Measurements from ENCODE around the gene GCG.

DNA sequence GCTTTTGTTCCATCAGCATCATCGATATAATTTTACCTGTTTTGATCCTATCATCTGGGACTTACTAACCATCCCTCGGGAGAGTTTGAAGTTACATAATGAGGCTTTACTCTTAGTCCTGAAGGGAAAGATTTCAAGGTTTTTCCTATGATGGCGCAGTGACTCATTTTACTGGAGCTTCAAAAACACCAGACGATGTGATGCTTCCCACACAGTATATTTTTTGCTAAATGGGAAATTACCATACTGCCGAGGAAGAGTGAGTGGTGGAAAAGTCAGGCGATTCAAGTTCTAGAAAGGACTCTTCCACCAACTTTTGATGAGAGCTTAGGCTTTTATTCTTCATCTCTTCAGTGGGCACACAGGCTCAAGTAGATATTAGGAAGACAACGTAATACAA lies 44.6 kb upstream of the GCG start:
- no peak for TF ChIP-seq EP300 (IDR thresholded peaks at IDR 0.05)
- TF ChIP-seq, protein P1, sequence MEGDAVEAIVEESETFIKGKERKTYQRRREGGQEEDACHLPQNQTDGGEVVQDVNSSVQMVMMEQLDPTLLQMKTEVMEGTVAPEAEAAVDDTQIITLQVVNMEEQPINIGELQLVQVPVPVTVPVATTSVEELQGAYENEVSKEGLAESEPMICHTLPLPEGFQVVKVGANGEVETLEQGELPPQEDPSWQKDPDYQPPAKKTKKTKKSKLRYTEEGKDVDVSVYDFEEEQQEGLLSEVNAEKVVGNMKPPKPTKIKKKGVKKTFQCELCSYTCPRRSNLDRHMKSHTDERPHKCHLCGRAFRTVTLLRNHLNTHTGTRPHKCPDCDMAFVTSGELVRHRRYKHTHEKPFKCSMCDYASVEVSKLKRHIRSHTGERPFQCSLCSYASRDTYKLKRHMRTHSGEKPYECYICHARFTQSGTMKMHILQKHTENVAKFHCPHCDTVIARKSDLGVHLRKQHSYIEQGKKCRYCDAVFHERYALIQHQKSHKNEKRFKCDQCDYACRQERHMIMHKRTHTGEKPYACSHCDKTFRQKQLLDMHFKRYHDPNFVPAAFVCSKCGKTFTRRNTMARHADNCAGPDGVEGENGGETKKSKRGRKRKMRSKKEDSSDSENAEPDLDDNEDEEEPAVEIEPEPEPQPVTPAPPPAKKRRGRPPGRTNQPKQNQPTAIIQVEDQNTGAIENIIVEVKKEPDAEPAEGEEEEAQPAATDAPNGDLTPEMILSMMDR (IDR thresholded peaks at IDR 0.05): no peak
- TF ChIP-seq POLR2AphosphoS5 (IDR thresholded peaks at IDR 0.05): no peak
